Transverse colon (tissue), 4 donors: ENCODE data around the gene YWHAQ.

Source experiments
- EP300 ChIP-seq: sonication (generic); formaldehyde crosslinking; IDR thresholded peaks from one replicate; pipeline ENCODE4 v1.6.1; 2017; ENCODE audit warnings: antibody characterized with exemption, low read depth
- POLR2AphosphoS5 ChIP-seq, 3 donors: sonication (generic); formaldehyde crosslinking; IDR thresholded peaks; one replicate each; pipeline ENCODE4 v1.6.1; 2016; ENCODE audit warnings: antibody characterized with exemption in 3 of 3
- TF ChIP-seq, protein P1 (sequence below), 5 experiments: fragments of 200-600 bp in 3 of 5; fragments of 450-650 bp in 2 of 5; sonication (generic) in 3 of 5; IDR thresholded peaks; 1 replicate in 2 of 5; 2 replicates in 3 of 5; pipeline ENCODE4 v1.5.1; 2016 to 2017; ENCODE audit warnings: antibody characterized with exemption in 5 of 5, inconsistent platforms in 3 of 5, mild to moderate bottlenecking in 2 of 5, moderate library complexity in 1 of 5

GRCh38 chr2:9573840-9574239 is 57.0 kb downstream of the YWHAQ start:
- no peak for TF ChIP-seq EP300
- TF ChIP-seq, protein P1, sequence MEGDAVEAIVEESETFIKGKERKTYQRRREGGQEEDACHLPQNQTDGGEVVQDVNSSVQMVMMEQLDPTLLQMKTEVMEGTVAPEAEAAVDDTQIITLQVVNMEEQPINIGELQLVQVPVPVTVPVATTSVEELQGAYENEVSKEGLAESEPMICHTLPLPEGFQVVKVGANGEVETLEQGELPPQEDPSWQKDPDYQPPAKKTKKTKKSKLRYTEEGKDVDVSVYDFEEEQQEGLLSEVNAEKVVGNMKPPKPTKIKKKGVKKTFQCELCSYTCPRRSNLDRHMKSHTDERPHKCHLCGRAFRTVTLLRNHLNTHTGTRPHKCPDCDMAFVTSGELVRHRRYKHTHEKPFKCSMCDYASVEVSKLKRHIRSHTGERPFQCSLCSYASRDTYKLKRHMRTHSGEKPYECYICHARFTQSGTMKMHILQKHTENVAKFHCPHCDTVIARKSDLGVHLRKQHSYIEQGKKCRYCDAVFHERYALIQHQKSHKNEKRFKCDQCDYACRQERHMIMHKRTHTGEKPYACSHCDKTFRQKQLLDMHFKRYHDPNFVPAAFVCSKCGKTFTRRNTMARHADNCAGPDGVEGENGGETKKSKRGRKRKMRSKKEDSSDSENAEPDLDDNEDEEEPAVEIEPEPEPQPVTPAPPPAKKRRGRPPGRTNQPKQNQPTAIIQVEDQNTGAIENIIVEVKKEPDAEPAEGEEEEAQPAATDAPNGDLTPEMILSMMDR (IDR thresholded peaks at IDR 0.05) = no peak
- no peak for TF ChIP-seq POLR2AphosphoS5 (IDR thresholded peaks at IDR 0.05)
